ENCODE results near the gene ATP13A3. TPM values are rescaled to one million over a fixed set of nuclear protein-coding genes. Genes with fewer than 3 reads are reported as not detected.

ATP13A3 gene
- total and polyA plus RNA-seq, 9 of the 15 experiments (the other 6 are each of a cell fraction or from before 2014, with no cell fraction given): 16.6 to 135 (median 86.6) TPM

- FAIRE-seq (no peak), ATAC-seq (no peak; the same call in 2 of the 3 replicates), DNase-seq (ENCODE audit: extremely low read depth in 1 of 4, low spot score in 3 of 4) (peak in 3 of 4 experiments; percentile 25 to 34 (median 28))
- no peaks in the 10 kb centered on the region for H3K9me1 ChIP-seq (ENCODE audit: control insufficient read depth, insufficient read depth, low read length)
- H3K27me3 ChIP-seq (ENCODE audit: control insufficient read depth in 2 of 2, insufficient read depth in 2 of 2, low read length in 2 of 2): peaks cover 54 to 81% of the 10 kb centered on the region in 2 experiments
- H3K4me3 ChIP-seq: no peak overlapping the region
- POLR2A ChIA-PET: interaction anchor here (0.6 kb wide), 1 partner anchor 1537 kb away, joined by 3 read pairs; no protein-coding TSS in a partner anchor
- peak; percentile 61; the same call in 1 of the 2 replicates for TF ChIP-seq CTBP1 (IDR thresholded peaks at IDR 0.05; ENCODE audit: borderline replicate concordance)
- TF ChIP-seq HNRNPK (IDR thresholded peaks at IDR 0.05; ENCODE audit: low read depth, low read length, poor library complexity, severe bottlenecking): peak; percentile 42
- peak; percentile 37; the same call in 1 of the 2 replicates for TF ChIP-seq CBFA2T3 (IDR thresholded peaks at IDR 0.05)
- TF ChIP-seq PHF21A (IDR thresholded peaks at IDR 0.05; ENCODE audit: borderline replicate concordance, low read depth): no peak
- TF ChIP-seq HOXB6 (CRISPR knock-in tag; IDR thresholded peaks at IDR 0.05; ENCODE audit: borderline replicate concordance): no peak
- TF ChIP-seq PCBP2 (IDR thresholded peaks at IDR 0.05; ENCODE audit: low read depth, low read length, poor library complexity, severe bottlenecking): no peak
- TF ChIP-seq TAL1 (IDR thresholded peaks at IDR 0.05): peak; percentile 35
- peak; percentile 33 for TF ChIP-seq MEIS2 (IDR thresholded peaks at IDR 0.05; ENCODE audit: partially characterized antibody)
- peak; percentile 49; the same call in 1 of the 2 replicates for TF ChIP-seq FOXJ2 (tag; IDR thresholded peaks at IDR 0.05)
- TF ChIP-seq ZBTB8A (IDR thresholded peaks at IDR 0.05; ENCODE audit: partially characterized antibody): no peak
- TF ChIP-seq TCF3 (CRISPR knock-in tag; IDR thresholded peaks at IDR 0.05): peak; percentile 52
- peak; percentile 25; the same call in 1 of the 2 replicates for TF ChIP-seq ARID1B (IDR thresholded peaks at IDR 0.05)
- in situ Hi-C loops (cut with MboI) (no loop called here), intact Hi-C loops (cut with micrococcal nuclease) (no loop called here)
- H3K4me2 ChIP-seq (ENCODE audit: insufficient read depth, low read length): no peak overlapping the region
- 2% methylated on average over 12 of the region's 15 CpGs for WGBS (ENCODE audit: insufficient coverage, low coverage, missing lambda C conversion rate)
- no peak overlapping the region for H2AFZ ChIP-seq (ENCODE audit: low read depth, low read length)
- no TSS peak for BruUV-seq (replicated peaks)
- H3K9ac ChIP-seq (ENCODE audit: insufficient read depth in 1 of 2, low read depth in 2 of 2, low read length in 2 of 2): no peak overlapping the region
- no peaks in the 10 kb centered on the region for H3K36me3 ChIP-seq (ENCODE audit: control insufficient read depth, insufficient read depth, low read length)
- CTCF ChIA-PET (ENCODE audit: low intra/inter-chr PET ratio): no interaction called here
- H4K20me1 ChIP-seq (replicated peaks; ENCODE audit: control insufficient read depth, insufficient read depth, low read length): peaks cover 3% of the 10 kb centered on the region; the same call in 1 of the 2 replicates
- H3K4me1 ChIP-seq (replicated peaks in 1 of 2; ENCODE audit: control insufficient read depth in 2 of 2, insufficient read depth in 2 of 2, low read length in 2 of 2): no peaks in the 10 kb centered on the region
- no peaks in the 10 kb centered on the region for H3K9me3 ChIP-seq (replicated peaks; ENCODE audit: control insufficient read depth, insufficient read depth, low read depth, low read length)
- no peak overlapping the region for H3K27ac ChIP-seq (ENCODE audit: extremely low read depth, low read depth, low read length)
- no peaks in the 10 kb centered on the region for H3K79me2 ChIP-seq (ENCODE audit: control insufficient read depth, insufficient read depth, low read length)
Observed at GRCh38 chr3:194375473-194376240, 111.1 kb downstream of the ATP13A3 start.
